Measurements from ENCODE around the gene PAFAH1B2. TPM values are rescaled to one million over a fixed set of nuclear protein-coding genes. Genes with fewer than 3 reads are reported as not detected.
"Not testable (repeated sequence)": the region's sequence is repeated elsewhere in the genome, so short reads cannot be mapped to it uniquely, and the experiment has no call there.

PAFAH1B2 gene
- total RNA-seq, 1 experiment from 2014 or later = 153 TPM

GRCh38 chr11:117204283-117205080 lies 60.4 kb downstream of the PAFAH1B2 start:
- TF ChIP-seq CTCF (conservative IDR thresholded peaks at IDR 0.05; ENCODE audit: low read depth, low read length) (no peak), EZH2 (IDR thresholded peaks at IDR 0.05; ENCODE audit: borderline replicate concordance, low read depth, low read length, poor library complexity, severe bottlenecking) (no peak)
- H3K36me3 ChIP-seq (ENCODE audit: insufficient read depth, low read length, poor library complexity, severe bottlenecking) = peaks cover 6% of the 10 kb centered on the region
- H3K4me3 ChIP-seq (ENCODE audit: low read depth, low read length, poor library complexity, severe bottlenecking) = no peak overlapping the region
- no TSS peak for BruUV-seq (replicated peaks)
- intact Hi-C loops (cut with micrococcal nuclease; ENCODE audit: unreplicated experiment) = loop anchor here (5.0 kb wide), 1 partner anchor 72 kb away; no protein-coding TSS in a partner anchor
- ChIA-PET CTCF (no interaction called here), POLR2A (ENCODE audit: low non-redundant PET) (no interaction called here)
- H3K4me1 ChIP-seq (ENCODE audit: insufficient read depth, low read length, poor library complexity, severe bottlenecking) = no peaks in the 10 kb centered on the region
- no peak overlapping the region for H3K27ac ChIP-seq (ENCODE audit: low read depth, low read length, poor library complexity, severe bottlenecking)
- no peaks in the 10 kb centered on the region for H3K27me3 ChIP-seq (replicated peaks; ENCODE audit: insufficient read depth, low read depth, low read length, poor library complexity)
- H3K9me3 ChIP-seq (ENCODE audit: low read depth, low read length, poor library complexity, severe bottlenecking) = no peaks in the 10 kb centered on the region
- DNase-seq (ENCODE audit: low spot score) = no peak

GRCh38 chr11:117205211-117205818 lies 61.2 kb downstream of the PAFAH1B2 start:
- intact Hi-C loops (cut with micrococcal nuclease; ENCODE audit: unreplicated experiment) = loop anchor here (5.0 kb wide), 1 partner anchor 73 kb away; no protein-coding TSS in a partner anchor
- no peaks in the 10 kb centered on the region for H3K9me3 ChIP-seq (ENCODE audit: low read depth, low read length, poor library complexity, severe bottlenecking)
- peaks cover 6% of the 10 kb centered on the region for H3K36me3 ChIP-seq (ENCODE audit: insufficient read depth, low read length, poor library complexity, severe bottlenecking)
- no peak overlapping the region for H3K4me3 ChIP-seq (ENCODE audit: low read depth, low read length, poor library complexity, severe bottlenecking)
- CTCF ChIA-PET = no interaction called here
- DNase-seq (ENCODE audit: low spot score) = no peak
- no TSS peak for BruUV-seq (replicated peaks)
- POLR2A ChIA-PET (ENCODE audit: low non-redundant PET) = no interaction called here
- TF ChIP-seq CTCF (conservative IDR thresholded peaks at IDR 0.05; ENCODE audit: low read depth, low read length) (no peak), EZH2 (IDR thresholded peaks at IDR 0.05; ENCODE audit: borderline replicate concordance, low read depth, low read length, poor library complexity, severe bottlenecking) (no peak)
- H3K4me1 ChIP-seq (ENCODE audit: insufficient read depth, low read length, poor library complexity, severe bottlenecking) = no peaks in the 10 kb centered on the region
- no peaks in the 10 kb centered on the region for H3K27me3 ChIP-seq (replicated peaks; ENCODE audit: insufficient read depth, low read depth, low read length, poor library complexity)
- no peak overlapping the region for H3K27ac ChIP-seq (ENCODE audit: low read depth, low read length, poor library complexity, severe bottlenecking)

- POLR2A ChIA-PET (ENCODE audit: low non-redundant PET) = not testable (repeated sequence)
- intact Hi-C loops (cut with micrococcal nuclease; ENCODE audit: unreplicated experiment) = loop anchor here (5.0 kb wide), 1 partner anchor 74 kb away; no protein-coding TSS in a partner anchor
These were observed 62.0 kb downstream of the PAFAH1B2 start for GRCh38 chr11:117206111-117206510.

GRCh38 chr11:117206859-117207258 lies 62.8 kb downstream of the PAFAH1B2 start:
- H3K27me3 ChIP-seq (replicated peaks; ENCODE audit: insufficient read depth, low read depth, low read length, poor library complexity); CTCF ChIA-PET; BruUV-seq (replicated peaks); H3K4me3 ChIP-seq (ENCODE audit: low read depth, low read length, poor library complexity, severe bottlenecking); POLR2A ChIA-PET (ENCODE audit: low non-redundant PET); H3K9me3 ChIP-seq (ENCODE audit: low read depth, low read length, poor library complexity, severe bottlenecking); H3K27ac ChIP-seq (ENCODE audit: low read depth, low read length, poor library complexity, severe bottlenecking); H3K36me3 ChIP-seq (ENCODE audit: insufficient read depth, low read length, poor library complexity, severe bottlenecking); DNase-seq (ENCODE audit: low spot score); H3K4me1 ChIP-seq (ENCODE audit: insufficient read depth, low read length, poor library complexity, severe bottlenecking): not testable (repeated sequence)
- intact Hi-C loops (cut with micrococcal nuclease; ENCODE audit: unreplicated experiment) = loop anchor here (5.0 kb wide), 1 partner anchor 75 kb away; no protein-coding TSS in a partner anchor

More at GRCh38 chr11:117206111-117206510, 62.0 kb downstream of the PAFAH1B2 start:
- DNase-seq (ENCODE audit: low spot score); CTCF ChIA-PET; H3K27ac ChIP-seq (ENCODE audit: low read depth, low read length, poor library complexity, severe bottlenecking); H3K36me3 ChIP-seq (ENCODE audit: insufficient read depth, low read length, poor library complexity, severe bottlenecking); H3K4me1 ChIP-seq (ENCODE audit: insufficient read depth, low read length, poor library complexity, severe bottlenecking); H3K9me3 ChIP-seq (ENCODE audit: low read depth, low read length, poor library complexity, severe bottlenecking); H3K4me3 ChIP-seq (ENCODE audit: low read depth, low read length, poor library complexity, severe bottlenecking); H3K27me3 ChIP-seq (replicated peaks; ENCODE audit: insufficient read depth, low read depth, low read length, poor library complexity); BruUV-seq (replicated peaks): not testable (repeated sequence)

GRCh38 chr11:117207481-117207880 lies 63.4 kb downstream of the PAFAH1B2 start:
- H3K27me3 ChIP-seq (replicated peaks; ENCODE audit: insufficient read depth, low read depth, low read length, poor library complexity); H3K36me3 ChIP-seq (ENCODE audit: insufficient read depth, low read length, poor library complexity, severe bottlenecking); H3K4me3 ChIP-seq (ENCODE audit: low read depth, low read length, poor library complexity, severe bottlenecking); POLR2A ChIA-PET (ENCODE audit: low non-redundant PET); BruUV-seq (replicated peaks); H3K4me1 ChIP-seq (ENCODE audit: insufficient read depth, low read length, poor library complexity, severe bottlenecking); H3K9me3 ChIP-seq (ENCODE audit: low read depth, low read length, poor library complexity, severe bottlenecking); CTCF ChIA-PET; H3K27ac ChIP-seq (ENCODE audit: low read depth, low read length, poor library complexity, severe bottlenecking); DNase-seq (ENCODE audit: low spot score): not testable (repeated sequence)
- intact Hi-C loops (cut with micrococcal nuclease; ENCODE audit: unreplicated experiment) = loop anchor here (5.0 kb wide), 1 partner anchor 75 kb away; no protein-coding TSS in a partner anchor

GRCh38 chr11:117208710-117209109 lies 64.6 kb downstream of the PAFAH1B2 start:
- H3K27ac ChIP-seq (ENCODE audit: low read depth, low read length, poor library complexity, severe bottlenecking); CTCF ChIA-PET; BruUV-seq (replicated peaks); H3K27me3 ChIP-seq (replicated peaks; ENCODE audit: insufficient read depth, low read depth, low read length, poor library complexity); H3K4me1 ChIP-seq (ENCODE audit: insufficient read depth, low read length, poor library complexity, severe bottlenecking); H3K36me3 ChIP-seq (ENCODE audit: insufficient read depth, low read length, poor library complexity, severe bottlenecking); POLR2A ChIA-PET (ENCODE audit: low non-redundant PET); H3K4me3 ChIP-seq (ENCODE audit: low read depth, low read length, poor library complexity, severe bottlenecking); DNase-seq (ENCODE audit: low spot score); H3K9me3 ChIP-seq (ENCODE audit: low read depth, low read length, poor library complexity, severe bottlenecking): not testable (repeated sequence)
- intact Hi-C loops (cut with micrococcal nuclease; ENCODE audit: unreplicated experiment) = loop anchor here (5.0 kb wide), 1 partner anchor 76 kb away; no protein-coding TSS in a partner anchor
